GM10248 (cell line): ENCODE measurements around the gene SDK1.

Experiments used
- CTCF ChIA-PET: fragments of 300-600 bp; sonication (Branson Sonifier 250); formaldehyde crosslinking; extraction: SDS; loops from one replicate; lab custom pipeline; 2021; ENCODE audit warnings: antibody characterized with exemption; lab: Yijun Ruan, JAX
- POLR2A ChIA-PET: fragments of 350-650 bp; sonication (Branson Sonifier 250); formaldehyde crosslinking; extraction: SDS; loops from one replicate; lab custom pipeline; 2020; ENCODE audit warnings: antibody characterized with exemption; lab: Yijun Ruan, JAX
- DNase-seq: peaks from one replicate; pipeline ENCODE4 v3.0.0; 2012; ENCODE audit errors: extremely low spot score
- CTCF ChIP-seq: IDR thresholded peaks from 2 replicates; pipeline ENCODE4 v1.5.1; 2012; ENCODE audit warnings: mild to moderate bottlenecking, low read depth; ENCODE audit errors: extremely low read depth, missing control alignments, control extremely low read depth

SDK1 gene

GRCh38 chr7:3427957-3428356 lies 126.9 kb downstream of the SDK1 start:
- CTCF ChIA-PET: interaction anchor here (1.4 kb wide), 1 partner anchor 232 kb away, joined by 3 read pairs; no protein-coding TSS in a partner anchor
- POLR2A ChIA-PET: no interaction called here

GRCh38 chr7:3429981-3430380 lies 128.9 kb downstream of the SDK1 start:
- ChIA-PET CTCF (interaction anchor here (0.9 kb wide), 1 partner anchor 9 kb away, joined by 3 read pairs; no protein-coding TSS in a partner anchor), POLR2A (no interaction called here)
- TF ChIP-seq CTCF: no peak
- DNase-seq: no peak

More at GRCh38 chr7:3427957-3428356, 126.9 kb downstream of the SDK1 start:
- DNase-seq: no peak
- TF ChIP-seq CTCF: no peak

GRCh38 chr7:3430588-3430987 lies 129.5 kb downstream of the SDK1 start:
- CTCF ChIA-PET: interaction anchor here (0.9 kb wide), 1 partner anchor 10 kb away, joined by 3 read pairs; no protein-coding TSS in a partner anchor
- POLR2A ChIA-PET: no interaction called here
- no peak for DNase-seq
- TF ChIP-seq CTCF: no peak

- DNase-seq: no peak
- ChIA-PET CTCF (no interaction called here), POLR2A (no interaction called here)
Measured at GRCh38 chr7:3431306-3431705, 130.3 kb downstream of the SDK1 start.

GRCh38 chr7:3432911-3433310 lies 131.9 kb downstream of the SDK1 start:
- no peak for DNase-seq
- ChIA-PET CTCF (no interaction called here), POLR2A (no interaction called here)
- no peak for TF ChIP-seq CTCF

More at GRCh38 chr7:3431306-3431705, 130.3 kb downstream of the SDK1 start:
- TF ChIP-seq CTCF: no peak

- ChIA-PET POLR2A (no interaction called here), CTCF (interaction anchor here (1.5 to 1.6 kb wide), 2 partner anchors 14 to 17 kb away, joined by 3 to 4 read pairs; no protein-coding TSS in a partner anchor)
- no peak for DNase-seq
- TF ChIP-seq CTCF: no peak
Measured at GRCh38 chr7:3434611-3435010, 133.6 kb downstream of the SDK1 start.
